Transverse colon (tissue), 4 donors: ENCODE data around the gene ZNF684. TPM values are rescaled to one million over a fixed set of nuclear protein-coding genes. Genes with fewer than 3 reads are reported as not detected.
A peak's percentile ranks its signal among the peaks of the same experiment; 100 is the strongest.

ENCODE experiments used
- DNase-seq: peaks from one replicate; pipeline ENCODE4 v3.0.0-alpha.2; 2019
- H3K27ac ChIP-seq, 4 donors: fragments of 200-600 bp; sonication (generic); 2 replicates each; pipeline ENCODE4 v1.5.1; 2016 to 2018; ENCODE audit warnings: inconsistent platforms in 4 of 4
- H3K27me3 ChIP-seq: fragments of 200-600 bp; sonication (generic); 2 replicates; pipeline ENCODE4 v1.5.1; 2017; ENCODE audit warnings: inconsistent platforms
- H3K36me3 ChIP-seq, 4 donors: fragments of 200-600 bp; sonication (generic); 2 replicates each; pipeline ENCODE4 v1.5.1; 2017 to 2019; ENCODE audit warnings: inconsistent platforms in 4 of 4
- H3K4me1 ChIP-seq, 4 donors: fragments of 200-600 bp; sonication (generic); 2 replicates each; pipeline ENCODE4 v1.5.1; 2017 to 2020; ENCODE audit warnings: inconsistent platforms in 4 of 4
- H3K4me3 ChIP-seq, 4 donors: fragments of 200-600 bp; sonication (generic); 1 replicate in 1 of 4; 2 replicates in 3 of 4; pipeline versions ENCODE4 v1.5.1 to v1.6.1; 2017 to 2019; ENCODE audit warnings: inconsistent platforms in 4 of 4
- H3K9me3 ChIP-seq, 2 donors: fragments of 200-600 bp; sonication (generic); 2 replicates each; pipeline ENCODE4 v1.5.1; 2017 to 2019; ENCODE audit warnings: inconsistent platforms in 2 of 2
- CTCF ChIP-seq, 5 experiments: fragments of 200-600 bp in 3 of 5; fragments of 450-650 bp in 2 of 5; sonication (generic) in 3 of 5; IDR thresholded peaks; 1 replicate in 2 of 5; 2 replicates in 3 of 5; pipeline ENCODE4 v1.5.1; 2016 to 2017; ENCODE audit warnings: antibody characterized with exemption in 5 of 5, inconsistent platforms in 3 of 5, mild to moderate bottlenecking in 2 of 5, moderate library complexity in 1 of 5
- EP300 ChIP-seq: sonication (generic); formaldehyde crosslinking; IDR thresholded peaks from one replicate; pipeline ENCODE4 v1.6.1; 2017; ENCODE audit warnings: antibody characterized with exemption, low read depth
- POLR2A ChIP-seq: fragments of 450-650 bp; IDR thresholded peaks from one replicate; pipeline ENCODE4 v1.6.1; 2016; ENCODE audit warnings: antibody characterized with exemption, mild to moderate bottlenecking, moderate library complexity
- POLR2AphosphoS5 ChIP-seq, 3 donors: sonication (generic); formaldehyde crosslinking; IDR thresholded peaks; one replicate each; pipeline ENCODE4 v1.6.1; 2016; ENCODE audit warnings: antibody characterized with exemption in 3 of 3
- WGBS, 2 donors: methylation state at CpG; one replicate each; pipeline ENCODE4 v1.1.5; 2018; ENCODE audit warnings: low coverage in 1 of 2; 5-methylcytosine and 5-hydroxymethylcytosine counted together
- in situ Hi-C, 4 donors: fragments of 200-750 bp; cut with MboI; loops; one replicate each; pipeline versions ENCODE4 v1.15.0 to v1.15.1; 2017; ENCODE audit warnings: low sequenced_read_pairs in 3 of 4, low pct_ligation_motif_present in 1 of 4, low pct_unique_long_range_greater_than_20kb in 1 of 4
- intact Hi-C: fragments of 100-400 bp; cut with DNase I; formaldehyde crosslinking; loops from one replicate; pipeline ENCODE4 v1.15.1; 2023; ENCODE audit warnings: low total_unique reads
- total RNA-seq, 4 donors: library from RNA; depleted of rRNA; stranded (reverse); fragments of >200 nt; gene quantifications; one replicate each; pipeline ENCODE4 v1.1.0, GENCODE V29; 2016

Gene ZNF684
- total RNA-seq, 4 donors from 2014 or later: 5.4 to 7.1 (median 6.7) TPM; not detected in 1

DNA sequence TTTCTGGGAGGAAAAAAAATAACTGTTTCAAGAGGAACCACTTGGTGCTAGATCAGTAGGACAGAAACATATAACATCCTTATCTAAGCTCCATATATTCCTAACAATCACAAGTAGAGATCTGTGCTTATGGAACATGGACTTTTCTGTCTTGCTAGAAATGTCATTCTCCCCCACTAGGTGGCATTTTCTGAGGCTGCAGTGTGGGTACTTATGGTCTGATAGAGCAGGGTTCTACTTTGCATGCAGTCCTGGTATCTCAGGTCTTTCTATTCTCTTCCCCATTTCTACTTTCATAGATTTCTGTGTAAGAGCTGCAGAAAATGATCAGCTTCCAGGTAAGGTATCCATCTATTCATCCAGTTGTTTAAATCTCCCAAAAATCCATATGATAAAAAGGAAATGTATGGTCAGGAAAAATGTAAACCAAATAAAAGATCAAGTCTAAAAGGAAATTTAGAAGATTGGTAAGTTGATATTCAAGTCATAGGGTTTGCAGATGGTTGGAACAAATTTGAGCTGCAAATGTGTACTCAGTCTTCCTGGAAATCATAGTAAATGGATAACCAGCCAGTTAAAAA, 1.5 kb downstream of the ZNF684 start:
- H3K27ac ChIP-seq: peak overlapping the region in 1 of 4 donors; percentile 89
- peak; percentile 21 for DNase-seq
- peak overlapping the region in 1 of 4 donors; percentile 63 for H3K4me3 ChIP-seq

DNA sequence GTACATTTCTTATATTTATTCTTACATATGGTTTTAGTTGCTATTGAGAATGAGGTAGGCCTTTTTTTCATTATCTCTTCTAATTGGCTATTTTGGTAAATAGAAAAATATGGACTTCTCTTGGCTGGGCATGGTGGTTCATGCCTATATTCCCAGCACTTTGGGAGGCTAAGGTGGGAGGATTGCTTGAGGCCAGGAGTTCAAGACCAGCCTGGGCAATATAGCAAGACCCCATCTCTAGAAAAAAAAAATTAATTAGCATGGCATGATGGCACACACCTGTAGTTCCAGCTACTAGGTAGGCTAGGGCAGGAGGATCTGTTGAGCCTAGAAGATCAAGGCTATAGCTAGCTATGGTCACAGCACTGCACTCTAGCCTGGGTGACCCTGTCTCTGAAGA, 3.2 kb downstream of the ZNF684 start:
- in situ Hi-C loops: no loop called here
- DNase-seq: no peak
- no peaks in the 10 kb centered on the region for H3K9me3 ChIP-seq

More for the DNA sequence above, 1.5 kb downstream of the ZNF684 start:
- intact Hi-C loops (no loop called here), in situ Hi-C loops (no loop called here)
- H3K27me3 ChIP-seq: no peaks in the 10 kb centered on the region
- no peaks in the 10 kb centered on the region for H3K9me3 ChIP-seq
- peaks cover 0 to 4% (median 0%) of the 10 kb centered on the region in 4 donors for H3K36me3 ChIP-seq
- H3K4me1 ChIP-seq: peaks cover 0 to 22% (median 16%) of the 10 kb centered on the region in 4 donors
- TF ChIP-seq POLR2A (no peak), EP300 (no peak), POLR2AphosphoS5 (IDR thresholded peaks at IDR 0.05) (no peak), CTCF (IDR thresholded peaks at IDR 0.05) (peak; percentile 51 to 62 (median 57))

DNA sequence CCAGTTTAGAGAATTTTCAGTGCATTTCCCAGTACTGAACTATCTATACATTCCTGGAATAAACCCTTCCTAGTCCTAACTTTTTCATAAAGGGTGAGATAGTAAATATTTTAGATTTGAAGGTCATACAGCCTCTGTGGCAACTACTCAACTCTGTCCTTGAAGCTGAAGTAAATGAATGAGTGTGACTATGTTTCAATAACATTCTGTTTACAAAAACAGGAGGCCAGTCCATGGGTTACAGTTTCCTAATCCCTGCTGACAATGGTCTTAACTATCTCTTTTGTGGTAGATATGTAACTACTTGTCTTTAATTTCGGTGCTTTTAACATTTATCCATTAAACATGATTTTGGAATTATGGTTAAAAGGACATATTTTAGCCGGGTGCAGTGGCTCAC, 4.3 kb downstream of the ZNF684 start:
- whole genome bisulfite sequencing, 2 donors: 94 to 100% methylated on average over 2 of the region's 2 CpGs
- Histone ChIP-seq H3K4me3 (no peak overlapping the region), H3K36me3 (peaks cover 0 to 4% (median 0%) of the 10 kb centered on the region in 4 donors), H3K27me3 (no peaks in the 10 kb centered on the region), H3K27ac (no peak overlapping the region), H3K4me1 (peaks cover 0 to 20% (median 16%) of the 10 kb centered on the region in 4 donors), H3K9me3 (no peaks in the 10 kb centered on the region)
- in situ Hi-C loops: no loop called here
- no peak for DNase-seq
- TF ChIP-seq POLR2A (no peak), POLR2AphosphoS5 (IDR thresholded peaks at IDR 0.05) (no peak), CTCF (IDR thresholded peaks at IDR 0.05) (no peak), EP300 (no peak)
- intact Hi-C loops: no loop called here

More for the DNA sequence above, 3.2 kb downstream of the ZNF684 start:
- Histone ChIP-seq H3K36me3 (peaks cover 0 to 4% (median 0%) of the 10 kb centered on the region in 4 donors), H3K27ac (no peak overlapping the region), H3K4me1 (peaks cover 0 to 22% (median 16%) of the 10 kb centered on the region in 4 donors), H3K4me3 (no peak overlapping the region), H3K27me3 (no peaks in the 10 kb centered on the region)
- intact Hi-C loops: no loop called here
- TF ChIP-seq POLR2AphosphoS5 (IDR thresholded peaks at IDR 0.05) (no peak), EP300 (no peak), CTCF (IDR thresholded peaks at IDR 0.05) (no peak), POLR2A (no peak)

GRCh38 chr1:40539338-40539737, 7.9 kb downstream of the ZNF684 start:
- intact Hi-C loops: no loop called here
- no peak for TF ChIP-seq CTCF (IDR thresholded peaks at IDR 0.05)
- no peak for TF ChIP-seq POLR2AphosphoS5 (IDR thresholded peaks at IDR 0.05)
- TF ChIP-seq EP300: no peak
- TF ChIP-seq POLR2A: no peak
- 82 to 92% methylated on average over 6 to 7 of the region's 7 CpGs for WGBS, 2 donors
- in situ Hi-C loops: no loop called here
- no peaks in the 10 kb centered on the region for H3K4me1 ChIP-seq
- peaks cover 0 to under 1% of the 10 kb centered on the region in 2 donors for H3K9me3 ChIP-seq
- H3K27me3 ChIP-seq: no peaks in the 10 kb centered on the region
- H3K36me3 ChIP-seq: peaks cover 0 to 35% (median 13%) of the 10 kb centered on the region in 4 donors
- no peak overlapping the region for H3K4me3 ChIP-seq
- no peak overlapping the region for H3K27ac ChIP-seq
- no peak for DNase-seq
